GM23248 (cell line): ENCODE measurements around the gene SETX. TPM values are rescaled to one million over a fixed set of nuclear protein-coding genes. Genes with fewer than 3 reads are reported as not detected.
A peak's percentile ranks its signal among the peaks of the same experiment; 100 is the strongest.

Experiments used
- DNase-seq: peaks from one replicate; pipeline ENCODE4 v3.0.0-alpha.2; 2015
- H2AFZ ChIP-seq: fragments of 200-600 bp; sonication (generic); 2 replicates; pipeline ENCODE4 v1.6.1; 2016; ENCODE audit warnings: antibody characterized with exemption
- H3F3A ChIP-seq: fragments of 200-600 bp; sonication (generic); 2 replicates; pipeline ENCODE4 v1.6.1; 2016; ENCODE audit warnings: mild to moderate bottlenecking, antibody characterized with exemption, mixed run types; ENCODE audit not compliant: insufficient read depth
- H3K27ac ChIP-seq: fragments of 200-600 bp; sonication (generic); 2 replicates; pipeline ENCODE4 v1.5.1; 2016; ENCODE audit warnings: mild to moderate bottlenecking
- H3K27me3 ChIP-seq: fragments of 200-600 bp; sonication (generic); replicated peaks from 2 replicates; pipeline ENCODE4 v1.6.1; 2016; ENCODE audit warnings: mild to moderate bottlenecking; ENCODE audit not compliant: insufficient read depth
- H3K36me3 ChIP-seq: fragments of 200-600 bp; sonication (generic); 2 replicates; pipeline ENCODE4 v1.6.1; 2016; ENCODE audit warnings: low read depth, mild to moderate bottlenecking
- H3K4me1 ChIP-seq: fragments of 200-600 bp; sonication (generic); 2 replicates; pipeline ENCODE4 v1.6.1; 2016; ENCODE audit warnings: mild to moderate bottlenecking; ENCODE audit not compliant: insufficient read depth
- H3K4me2 ChIP-seq: fragments of 200-600 bp; sonication (generic); one replicate; pipeline ENCODE4 v1.6.1; 2016; ENCODE audit warnings: mild to moderate bottlenecking; ENCODE audit not compliant: unreplicated experiment
- H3K4me3 ChIP-seq: fragments of 200-600 bp; sonication (generic); 2 replicates; pipeline ENCODE4 v1.5.1; 2016; ENCODE audit warnings: mild to moderate bottlenecking
- H3K79me2 ChIP-seq: fragments of 200-600 bp; sonication (generic); 2 replicates; pipeline ENCODE4 v1.6.1; 2016; ENCODE audit warnings: mild to moderate bottlenecking; ENCODE audit not compliant: insufficient read depth
- H3K9ac ChIP-seq: fragments of 200-600 bp; sonication (generic); 2 replicates; pipeline ENCODE4 v1.6.1; 2016; ENCODE audit warnings: mild to moderate bottlenecking
- H3K9me2 ChIP-seq: fragments of 200-600 bp; sonication (generic); 2 replicates; pipeline ENCODE4 v1.6.1; 2016; ENCODE audit warnings: mixed run types, mild to moderate bottlenecking, moderate library complexity; ENCODE audit not compliant: insufficient read depth
- H3K9me3 ChIP-seq: fragments of 200-600 bp; sonication (generic); one replicate; pipeline ENCODE4 v1.6.1; 2017; ENCODE audit warnings: low read depth
- H4K20me1 ChIP-seq: fragments of 200-600 bp; sonication (generic); 2 replicates; pipeline ENCODE4 v1.6.0; 2016; ENCODE audit not compliant: insufficient read depth
- EZH2 ChIP-seq: fragments of 200-600 bp; sonication (generic); IDR thresholded peaks from 2 replicates; pipeline ENCODE4 v1.6.1; 2018; ENCODE audit warnings: antibody characterized with exemption, mild to moderate bottlenecking; ENCODE audit not compliant: insufficient read depth, poor library complexity, severe bottlenecking
- EZH2phosphoT487 ChIP-seq: fragments of 200-600 bp; sonication (generic); IDR thresholded peaks from 2 replicates; pipeline ENCODE4 v1.6.1; 2018; ENCODE audit warnings: antibody characterized with exemption, moderate library complexity, mild to moderate bottlenecking, low read depth; ENCODE audit not compliant: insufficient read depth
- WGBS, 2 experiments: methylation state at CpG; one replicate each; pipeline ENCODE4 v1.1.6; 2015 to 2017; ENCODE audit warnings: low lambda C conversion rate in 2 of 2, low coverage in 1 of 2; ENCODE audit errors: missing lambda C conversion rate in 2 of 2; 5-methylcytosine and 5-hydroxymethylcytosine counted together
- in situ Hi-C: fragments of 300-500 bp; cut with MboI; formaldehyde crosslinking; loops from 2 replicates; pipeline ENCODE4 v1.15.0; 2020
- polyA plus RNA-seq: library from polyadenylated mRNA; unstranded; fragments of >200 nt; fragmentation: Nextera tagmentation; extraction: Ambion mirVana; gene quantifications from 2 replicates; pipeline ENCODE4 v1.2.1, GENCODE V29; 2016
- total RNA-seq: library from RNA; depleted of rRNA; stranded (reverse); fragments of >200 nt; shearing (Covaris generic); gene quantifications from 2 replicates; pipeline ENCODE4 v1.2.3, GENCODE V29; 2014

SETX gene
- total and polyA plus RNA-seq, 2 experiments from 2014 or later: 15.6 to 47.3 TPM

GRCh38 chr9:132236662-132237311, 118.0 kb downstream of the SETX start:
- no peak for DNase-seq
- TF ChIP-seq EZH2phosphoT487 (no peak), EZH2 (no peak)
- Histone ChIP-seq H3K4me1 (no peaks in the 10 kb centered on the region), H3K36me3 (no peaks in the 10 kb centered on the region), H3K9me2 (no peaks in the 10 kb centered on the region), H3K27me3 (peaks cover 44% of the 10 kb centered on the region), H3F3A (no peaks in the 10 kb centered on the region), H4K20me1 (no peaks in the 10 kb centered on the region), H3K4me2 (no peak overlapping the region), H2AFZ (no peak overlapping the region), H3K4me3 (no peak overlapping the region), H3K79me2 (no peaks in the 10 kb centered on the region), H3K9ac (no peak overlapping the region), H3K27ac (no peak overlapping the region), H3K9me3 (no peaks in the 10 kb centered on the region)
- in situ Hi-C loops: loop anchor here (25.0 kb wide), 1 partner anchor 101 kb away; no protein-coding TSS in a partner anchor
- WGBS, 2 experiments: 14 to 15% methylated on average over 18 of the region's 18 CpGs

DNA sequence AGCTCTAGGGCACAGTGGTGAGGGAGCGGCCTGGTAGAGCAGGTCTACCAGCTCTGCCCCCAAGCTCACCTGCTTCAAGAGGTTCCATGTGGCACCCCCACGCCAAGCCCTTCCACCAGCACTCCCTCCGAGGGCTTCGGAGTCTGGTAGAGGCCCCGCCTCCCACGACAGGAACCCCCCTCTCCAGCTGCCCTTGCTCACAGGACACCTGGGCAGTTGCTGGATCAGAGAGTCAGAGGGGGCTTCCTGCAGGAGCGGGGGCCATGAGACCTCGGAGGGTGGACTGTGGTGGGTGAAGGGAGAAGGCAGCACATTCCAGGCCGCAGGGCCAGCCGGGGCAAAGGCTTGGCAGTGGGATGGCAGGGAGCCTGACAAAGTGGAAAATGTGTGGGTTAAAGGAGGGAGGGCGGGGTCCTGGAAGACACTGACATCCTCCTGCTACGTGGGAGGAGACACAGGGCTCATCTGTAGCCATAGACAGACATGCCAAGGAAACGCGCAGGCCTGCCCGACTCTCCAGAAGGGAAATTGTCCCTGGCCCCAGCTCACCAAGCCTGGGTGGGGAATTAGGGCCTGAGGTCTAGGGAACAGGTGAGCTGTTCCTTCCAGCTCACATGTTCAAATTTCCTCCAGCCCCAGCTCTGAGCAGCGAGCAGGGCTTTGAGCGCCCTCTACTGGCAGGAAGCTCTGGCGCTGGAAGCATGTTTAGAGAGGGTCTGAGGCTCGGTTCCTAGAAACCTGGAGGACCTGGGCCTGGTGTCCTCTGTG, 118.7 kb downstream of the SETX start:
- TF ChIP-seq EZH2phosphoT487: no peak
- TF ChIP-seq EZH2: no peak
- WGBS, 2 experiments: 23 to 28% methylated on average over 18 to 19 of the region's 19 CpGs
- H3K9me2 ChIP-seq: no peaks in the 10 kb centered on the region
- no peaks in the 10 kb centered on the region for H3K79me2 ChIP-seq
- no peak overlapping the region for H3K27ac ChIP-seq
- H3K4me1 ChIP-seq: no peaks in the 10 kb centered on the region
- H3F3A ChIP-seq: no peaks in the 10 kb centered on the region
- no peak overlapping the region for H3K9ac ChIP-seq
- H4K20me1 ChIP-seq: no peaks in the 10 kb centered on the region
- peak; percentile 73 for DNase-seq
- H3K36me3 ChIP-seq: no peaks in the 10 kb centered on the region
- no peak overlapping the region for H3K4me3 ChIP-seq
- in situ Hi-C loops: loop anchor here (25.0 kb wide), 1 partner anchor 101 kb away; no protein-coding TSS in a partner anchor
- H3K9me3 ChIP-seq: no peaks in the 10 kb centered on the region
- no peak overlapping the region for H2AFZ ChIP-seq
- no peak overlapping the region for H3K4me2 ChIP-seq
- H3K27me3 ChIP-seq: peaks cover 44% of the 10 kb centered on the region

DNA sequence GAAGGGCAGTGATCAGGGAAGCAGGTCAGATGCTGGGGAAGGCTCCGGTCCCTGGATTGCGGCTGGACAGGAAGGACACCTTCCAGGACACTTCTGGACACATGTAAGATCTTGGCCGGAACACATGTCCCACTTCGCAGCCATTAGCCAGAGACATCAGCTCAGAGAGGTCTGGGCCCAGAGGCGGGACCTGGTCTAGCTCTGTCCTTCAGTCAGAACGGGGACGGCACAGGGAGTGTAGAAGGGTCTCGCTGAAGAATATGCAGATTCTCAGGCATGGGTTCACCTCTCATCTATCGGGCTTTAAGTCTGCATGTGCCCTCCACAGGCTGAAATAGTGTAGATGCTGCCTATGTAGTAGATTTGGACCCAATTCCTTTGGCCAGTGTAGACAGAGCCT, 119.7 kb downstream of the SETX start:
- Histone ChIP-seq H3K9ac (no peak overlapping the region), H3F3A (no peaks in the 10 kb centered on the region), H3K4me2 (no peak overlapping the region), H3K27ac (no peak overlapping the region), H3K9me3 (no peaks in the 10 kb centered on the region), H3K27me3 (peaks cover 42% of the 10 kb centered on the region), H2AFZ (no peak overlapping the region), H3K36me3 (no peaks in the 10 kb centered on the region), H4K20me1 (no peaks in the 10 kb centered on the region), H3K79me2 (no peaks in the 10 kb centered on the region), H3K4me1 (no peaks in the 10 kb centered on the region), H3K9me2 (no peaks in the 10 kb centered on the region), H3K4me3 (no peak overlapping the region)
- no peak for DNase-seq
- 66 to 67% methylated on average over 9 of the region's 9 CpGs for WGBS, 2 experiments
- in situ Hi-C loops: loop anchor here (25.0 kb wide), 1 partner anchor 102 kb away; no protein-coding TSS in a partner anchor
- TF ChIP-seq EZH2 (no peak), EZH2phosphoT487 (no peak)

- peaks cover 37% of the 10 kb centered on the region for H3K27me3 ChIP-seq
- H4K20me1 ChIP-seq: no peaks in the 10 kb centered on the region
- DNase-seq: peak; percentile 30
- no peak overlapping the region for H2AFZ ChIP-seq
- TF ChIP-seq EZH2phosphoT487 (no peak), EZH2 (no peak)
- H3K36me3 ChIP-seq: no peaks in the 10 kb centered on the region
- H3K4me1 ChIP-seq: no peaks in the 10 kb centered on the region
- H3K79me2 ChIP-seq: no peaks in the 10 kb centered on the region
- H3K4me3 ChIP-seq: no peak overlapping the region
- WGBS, 2 experiments: 13 to 15% methylated on average over 12 of the region's 12 CpGs
- H3K4me2 ChIP-seq: no peak overlapping the region
- in situ Hi-C loops: loop anchor here (25.0 kb wide), 1 partner anchor 103 kb away; no protein-coding TSS in a partner anchor
- no peak overlapping the region for H3K27ac ChIP-seq
- H3K9ac ChIP-seq: no peak overlapping the region
- no peaks in the 10 kb centered on the region for H3K9me3 ChIP-seq
- H3K9me2 ChIP-seq: no peaks in the 10 kb centered on the region
- no peaks in the 10 kb centered on the region for H3F3A ChIP-seq
Measured at GRCh38 chr9:132234535-132234934, 120.3 kb downstream of the SETX start.
